HCT116 (cell line): ENCODE results near the gene GCNT2. TPM values are rescaled to one million over a fixed set of nuclear protein-coding genes. Genes with fewer than 3 reads are reported as not detected.
"Not testable (repeated sequence)": the region's sequence is repeated elsewhere in the genome, so short reads cannot be mapped to it uniquely, and the experiment has no call there.

Experiments used
- ATAC-seq: fragments of 200-7000 bp; cut with Tn5 transposase; 2 replicates; pipeline ENCODE4 v1.9.1; 2020; ENCODE audit warnings: mild to moderate bottlenecking, moderate library complexity
- BruUV-seq: library from RNA; stranded (reverse); fragments of 400-500 nt; replicated peaks from 2 replicates; lab custom pipeline; 2021; lab: Mats Ljungman, UMichigan
- CTCF ChIA-PET: fragments of 300-600 bp; sonication (Branson Sonifier 250); formaldehyde crosslinking; loops from one replicate; lab custom pipeline; 2021; ENCODE audit warnings: antibody characterized with exemption; lab: Charles Lee
- POLR2A ChIA-PET: fragments of 300-600, 350-600 bp; sonication (Branson Sonifier 250); formaldehyde crosslinking; loops from one replicate; lab custom pipeline; 2021; ENCODE audit warnings: antibody characterized with exemption; lab: Charles Lee
- RAD21 ChIA-PET, 2 experiments: fragments of 300-600 bp; sonication (Branson Sonifier 250); formaldehyde crosslinking; loops; one replicate each; lab custom pipeline; 2023; ENCODE audit warnings: low total read pairs in 2 of 2; ENCODE audit not compliant: uncharacterized antibody in 2 of 2, unreplicated experiment in 2 of 2, low non-redundant PET in 1 of 2; lab: Charles Lee
- DNase-seq: peaks from one replicate; pipeline ENCODE4 v3.0.0-alpha.2; 2010; ENCODE audit warnings: low read depth, low spot score
- H2AFZ ChIP-seq: fragments of 200-600 bp; shearing (Covaris generic), sonication (generic); 2 replicates; pipeline ENCODE4 v1.6.1; 2017; ENCODE audit warnings: low read depth, mixed run types, mixed read lengths, antibody characterized with exemption, low read length; ENCODE audit not compliant: poor library complexity, severe bottlenecking
- H3K27ac ChIP-seq: 2 replicates; pipeline ENCODE4 v1.5.1; 2012; ENCODE audit warnings: low read depth, low read length
- H3K27me3 ChIP-seq: fragments of 200-600 bp; sonication (generic); 2 replicates; pipeline ENCODE4 v1.6.1; 2016; ENCODE audit warnings: mixed run types, low read length, mixed read lengths; ENCODE audit not compliant: insufficient read depth
- H3K36me3 ChIP-seq, 2 experiments: fragments of 200-500 bp in 1 of 2; fragments of 200-600 bp in 1 of 2; sonication (Bioruptor generic) in 1 of 2; sonication (generic) in 1 of 2; 2 replicates each; pipeline versions ENCODE4 v1.5.1 to v1.6.1; 2014 to 2016; ENCODE audit warnings: low read length in 2 of 2, inconsistent platforms in 1 of 2, mixed read lengths in 1 of 2, mixed run types in 1 of 2; ENCODE audit not compliant: insufficient read depth in 2 of 2, control insufficient read depth in 1 of 2
- H3K4me1 ChIP-seq, 2 experiments: fragments of 200-600 bp in 1 of 2; sonication (generic) in 1 of 2; 2 replicates each; pipeline versions ENCODE4 v1.5.1 to v1.6.1; 2012 to 2017; ENCODE audit warnings: low read length in 2 of 2, inconsistent platforms in 1 of 2, mild to moderate bottlenecking in 1 of 2, mixed read lengths in 1 of 2, mixed run types in 1 of 2, moderate library complexity in 1 of 2; ENCODE audit not compliant: insufficient read depth in 2 of 2, control insufficient read depth in 1 of 2
- H3K4me2 ChIP-seq: fragments of 200-600 bp; sonication (generic); 2 replicates; pipeline ENCODE4 v1.6.1; 2017; ENCODE audit warnings: mixed run types, low read length, mixed read lengths
- H3K4me3 ChIP-seq, 2 experiments: fragments of 200-600 bp in 1 of 2; sonication (generic) in 1 of 2; replicated peaks in 1 of 2; 2 replicates each; pipeline ENCODE4 v1.5.1; 2011 to 2016; ENCODE audit warnings: low read length in 2 of 2, control low read depth in 1 of 2, low read depth in 1 of 2, mild to moderate bottlenecking in 1 of 2, mixed read lengths in 1 of 2, mixed run types in 1 of 2
- H3K79me2 ChIP-seq: fragments of 200-600 bp; sonication (generic); 2 replicates; pipeline ENCODE4 v1.6.1; 2017; ENCODE audit warnings: mild to moderate bottlenecking, mixed run types, low read length, moderate library complexity, mixed read lengths; ENCODE audit not compliant: insufficient read depth
- H3K9ac ChIP-seq: fragments of 200-600 bp; sonication (generic); 2 replicates; pipeline ENCODE4 v1.6.1; 2016; ENCODE audit warnings: low read length, mixed read lengths
- H3K9me2 ChIP-seq: fragments of 200-600 bp; sonication (generic), shearing (Covaris generic); 2 replicates; pipeline ENCODE4 v1.6.1; 2017; ENCODE audit warnings: mixed run types, mild to moderate bottlenecking, moderate library complexity; ENCODE audit not compliant: insufficient read depth
- H3K9me3 ChIP-seq, 2 experiments: fragments of 200-500 bp in 1 of 2; fragments of 200-600 bp in 1 of 2; sonication (Bioruptor generic) in 1 of 2; sonication (generic) in 1 of 2; 2 replicates each; pipeline ENCODE4 v1.6.1; 2014 to 2017; ENCODE audit warnings: low read length in 2 of 2, mixed read lengths in 2 of 2, inconsistent platforms in 1 of 2, low read depth in 1 of 2, mild to moderate bottlenecking in 1 of 2, mixed run types in 1 of 2, moderate library complexity in 1 of 2; ENCODE audit not compliant: control insufficient read depth in 1 of 2, insufficient read depth in 1 of 2
- H4K20me1 ChIP-seq: fragments of 200-600 bp; sonication (generic), shearing (Covaris generic); 2 replicates; pipeline ENCODE4 v1.6.1; 2017; ENCODE audit warnings: mixed run types, mild to moderate bottlenecking, moderate library complexity; ENCODE audit not compliant: insufficient read depth
- EGR1 ChIP-seq: IDR thresholded peaks from 2 replicates; pipeline ENCODE4 v1.6.1; 2012; ENCODE audit warnings: low read depth
- ELF1 ChIP-seq: IDR thresholded peaks from 2 replicates; pipeline ENCODE4 v1.6.1; 2012; ENCODE audit warnings: low read depth, borderline replicate concordance
- EZH2 ChIP-seq: fragments of 200-600 bp; sonication (generic); IDR thresholded peaks from 2 replicates; pipeline ENCODE4 v1.6.1; 2017; ENCODE audit warnings: antibody characterized with exemption, mixed run types
- EZH2phosphoT487 ChIP-seq: fragments of 200-600 bp; IDR thresholded peaks from 2 replicates; pipeline ENCODE4 v1.6.1; 2018; ENCODE audit warnings: antibody characterized with exemption, borderline replicate concordance
- JUND ChIP-seq: IDR thresholded peaks from 2 replicates; pipeline ENCODE4 v1.6.1; 2012
- POLR2A ChIP-seq: IDR thresholded peaks from 2 replicates; pipeline ENCODE4 v1.7.0; 2011; ENCODE audit warnings: borderline replicate concordance; ENCODE audit not compliant: insufficient read depth, insufficient read length; ENCODE audit errors: extremely low read depth
- RAD21 ChIP-seq: IDR thresholded peaks from 2 replicates; pipeline ENCODE4 v1.6.1; 2012; ENCODE audit warnings: low read depth, mild to moderate bottlenecking
- SP1 ChIP-seq: IDR thresholded peaks from 2 replicates; pipeline ENCODE4 v1.6.1; 2012; ENCODE audit warnings: low read depth
- SRF ChIP-seq: IDR thresholded peaks from 2 replicates; pipeline ENCODE4 v1.6.1; 2012; ENCODE audit warnings: low read depth
- TCF7L2 ChIP-seq: IDR thresholded peaks from 2 replicates; pipeline ENCODE4 v1.7.0; 2011; ENCODE audit warnings: borderline replicate concordance, inconsistent platforms; ENCODE audit not compliant: insufficient read depth, insufficient read length; ENCODE audit errors: extremely low read depth
- ZFX ChIP-seq: fragments of 450-650 bp; IDR thresholded peaks from 2 replicates; pipeline ENCODE4 v1.6.1; 2017
- intact Hi-C: fragments of 100-400 bp; cut with micrococcal nuclease; formaldehyde crosslinking; loops from 2 replicates; pipeline ENCODE4 v1.10.0; 2022
- total RNA-seq: library from RNA; stranded (reverse); gene quantifications from one replicate; pipeline ENCODE4 v1.2.1, GENCODE V29; 2021; ENCODE audit not compliant: unreplicated experiment
- TF ChIP-seq, protein P1 (sequence below): IDR thresholded peaks from 2 replicates; pipeline ENCODE4 v1.6.1; 2012; ENCODE audit warnings: low read depth
- TF ChIP-seq, protein P2 (sequence below), 3 experiments: fragments of 200-600 bp in 1 of 3; sonication (generic) in 1 of 3; IDR thresholded peaks in 2 of 3; conservative IDR thresholded peaks in 1 of 3; 2 replicates each; pipeline ENCODE4 v1.5.1; 2012 to 2017; ENCODE audit warnings: low read depth in 2 of 3, low read length in 2 of 3, antibody characterized with exemption in 1 of 3, borderline replicate concordance in 1 of 3, control low read depth in 1 of 3, mild to moderate bottlenecking in 1 of 3, mixed read lengths in 1 of 3, mixed run types in 1 of 3, moderate library complexity in 1 of 3; ENCODE audit not compliant: insufficient read depth in 1 of 3
- TF ChIP-seq, protein P3 (sequence below): IDR thresholded peaks from 2 replicates; pipeline ENCODE4 v1.6.1; 2011; ENCODE audit warnings: mild to moderate bottlenecking, low read length, moderate library complexity; ENCODE audit not compliant: insufficient replicate concordance; ENCODE audit errors: extremely low read depth

GCNT2 gene
- total RNA-seq, 1 experiment from 2014 or later: 0.74 TPM

DNA sequence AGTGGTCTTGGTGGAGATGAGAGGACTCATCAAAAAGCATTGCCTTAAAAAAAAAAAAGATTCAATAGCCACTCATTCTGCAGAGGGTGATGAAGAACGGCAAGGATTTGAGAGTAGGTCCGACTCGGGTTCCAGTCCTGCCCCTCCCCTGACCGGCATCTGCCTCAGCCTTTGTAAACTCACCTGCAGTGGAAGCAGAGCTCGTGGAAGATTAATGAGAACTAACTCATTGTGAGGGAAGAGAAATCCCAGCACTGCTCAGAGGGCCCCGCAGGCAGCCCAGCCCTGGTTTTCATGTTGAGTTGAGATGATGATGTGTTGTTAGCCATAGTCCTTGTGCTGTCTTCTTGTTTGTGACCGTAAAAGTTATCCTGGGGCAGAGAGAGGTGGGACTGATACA, 59.4 kb downstream of the GCNT2 start:
- DNase-seq: no peak
- RAD21 ChIA-PET: no interaction called here
- Histone ChIP-seq H4K20me1 (no peaks in the 10 kb centered on the region), H3K27me3 (no peaks in the 10 kb centered on the region), H3K27ac (no peak overlapping the region), H3K9me3 (no peaks in the 10 kb centered on the region), H3K79me2 (no peaks in the 10 kb centered on the region), H3K4me1 (no peaks in the 10 kb centered on the region)
- TF ChIP-seq POLR2A (no peak), EZH2 (no peak), ELF1 (no peak), SRF (no peak), RAD21 (no peak), EZH2phosphoT487 (no peak), TCF7L2 (no peak), JUND (no peak), SP1 (no peak), ZFX (no peak), EGR1 (no peak)
- TF ChIP-seq, protein P1, sequence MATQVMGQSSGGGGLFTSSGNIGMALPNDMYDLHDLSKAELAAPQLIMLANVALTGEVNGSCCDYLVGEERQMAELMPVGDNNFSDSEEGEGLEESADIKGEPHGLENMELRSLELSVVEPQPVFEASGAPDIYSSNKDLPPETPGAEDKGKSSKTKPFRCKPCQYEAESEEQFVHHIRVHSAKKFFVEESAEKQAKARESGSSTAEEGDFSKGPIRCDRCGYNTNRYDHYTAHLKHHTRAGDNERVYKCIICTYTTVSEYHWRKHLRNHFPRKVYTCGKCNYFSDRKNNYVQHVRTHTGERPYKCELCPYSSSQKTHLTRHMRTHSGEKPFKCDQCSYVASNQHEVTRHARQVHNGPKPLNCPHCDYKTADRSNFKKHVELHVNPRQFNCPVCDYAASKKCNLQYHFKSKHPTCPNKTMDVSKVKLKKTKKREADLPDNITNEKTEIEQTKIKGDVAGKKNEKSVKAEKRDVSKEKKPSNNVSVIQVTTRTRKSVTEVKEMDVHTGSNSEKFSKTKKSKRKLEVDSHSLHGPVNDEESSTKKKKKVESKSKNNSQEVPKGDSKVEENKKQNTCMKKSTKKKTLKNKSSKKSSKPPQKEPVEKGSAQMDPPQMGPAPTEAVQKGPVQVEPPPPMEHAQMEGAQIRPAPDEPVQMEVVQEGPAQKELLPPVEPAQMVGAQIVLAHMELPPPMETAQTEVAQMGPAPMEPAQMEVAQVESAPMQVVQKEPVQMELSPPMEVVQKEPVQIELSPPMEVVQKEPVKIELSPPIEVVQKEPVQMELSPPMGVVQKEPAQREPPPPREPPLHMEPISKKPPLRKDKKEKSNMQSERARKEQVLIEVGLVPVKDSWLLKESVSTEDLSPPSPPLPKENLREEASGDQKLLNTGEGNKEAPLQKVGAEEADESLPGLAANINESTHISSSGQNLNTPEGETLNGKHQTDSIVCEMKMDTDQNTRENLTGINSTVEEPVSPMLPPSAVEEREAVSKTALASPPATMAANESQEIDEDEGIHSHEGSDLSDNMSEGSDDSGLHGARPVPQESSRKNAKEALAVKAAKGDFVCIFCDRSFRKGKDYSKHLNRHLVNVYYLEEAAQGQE: no peak
- TF ChIP-seq, protein P2, sequence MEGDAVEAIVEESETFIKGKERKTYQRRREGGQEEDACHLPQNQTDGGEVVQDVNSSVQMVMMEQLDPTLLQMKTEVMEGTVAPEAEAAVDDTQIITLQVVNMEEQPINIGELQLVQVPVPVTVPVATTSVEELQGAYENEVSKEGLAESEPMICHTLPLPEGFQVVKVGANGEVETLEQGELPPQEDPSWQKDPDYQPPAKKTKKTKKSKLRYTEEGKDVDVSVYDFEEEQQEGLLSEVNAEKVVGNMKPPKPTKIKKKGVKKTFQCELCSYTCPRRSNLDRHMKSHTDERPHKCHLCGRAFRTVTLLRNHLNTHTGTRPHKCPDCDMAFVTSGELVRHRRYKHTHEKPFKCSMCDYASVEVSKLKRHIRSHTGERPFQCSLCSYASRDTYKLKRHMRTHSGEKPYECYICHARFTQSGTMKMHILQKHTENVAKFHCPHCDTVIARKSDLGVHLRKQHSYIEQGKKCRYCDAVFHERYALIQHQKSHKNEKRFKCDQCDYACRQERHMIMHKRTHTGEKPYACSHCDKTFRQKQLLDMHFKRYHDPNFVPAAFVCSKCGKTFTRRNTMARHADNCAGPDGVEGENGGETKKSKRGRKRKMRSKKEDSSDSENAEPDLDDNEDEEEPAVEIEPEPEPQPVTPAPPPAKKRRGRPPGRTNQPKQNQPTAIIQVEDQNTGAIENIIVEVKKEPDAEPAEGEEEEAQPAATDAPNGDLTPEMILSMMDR (IDR thresholded peaks at IDR 0.05 in 2 of 3, conservative IDR thresholded peaks at IDR 0.05 in 1 of 3; ENCODE audit: borderline replicate concordance in 1 of 3, insufficient read depth in 1 of 3, low read depth in 2 of 3, low read length in 2 of 3): no peak
- TF ChIP-seq, protein P3, sequence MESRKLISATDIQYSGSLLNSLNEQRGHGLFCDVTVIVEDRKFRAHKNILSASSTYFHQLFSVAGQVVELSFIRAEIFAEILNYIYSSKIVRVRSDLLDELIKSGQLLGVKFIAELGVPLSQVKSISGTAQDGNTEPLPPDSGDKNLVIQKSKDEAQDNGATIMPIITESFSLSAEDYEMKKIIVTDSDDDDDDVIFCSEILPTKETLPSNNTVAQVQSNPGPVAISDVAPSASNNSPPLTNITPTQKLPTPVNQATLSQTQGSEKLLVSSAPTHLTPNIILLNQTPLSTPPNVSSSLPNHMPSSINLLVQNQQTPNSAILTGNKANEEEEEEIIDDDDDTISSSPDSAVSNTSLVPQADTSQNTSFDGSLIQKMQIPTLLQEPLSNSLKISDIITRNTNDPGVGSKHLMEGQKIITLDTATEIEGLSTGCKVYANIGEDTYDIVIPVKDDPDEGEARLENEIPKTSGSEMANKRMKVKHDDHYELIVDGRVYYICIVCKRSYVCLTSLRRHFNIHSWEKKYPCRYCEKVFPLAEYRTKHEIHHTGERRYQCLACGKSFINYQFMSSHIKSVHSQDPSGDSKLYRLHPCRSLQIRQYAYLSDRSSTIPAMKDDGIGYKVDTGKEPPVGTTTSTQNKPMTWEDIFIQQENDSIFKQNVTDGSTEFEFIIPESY: no peak
- TF ChIP-seq, all 23 proteins: peak for 0
- intact Hi-C loops: no loop called here
- no TSS peak for BruUV-seq
- POLR2A ChIA-PET: no interaction called here
- H2AFZ ChIP-seq: no peak overlapping the region
- H3K9ac ChIP-seq: no peak overlapping the region
- ATAC-seq: no peak
- CTCF ChIA-PET: no interaction called here
- no peak overlapping the region for H3K4me2 ChIP-seq
- no peaks in the 10 kb centered on the region for H3K36me3 ChIP-seq
- H3K4me3 ChIP-seq: no peak overlapping the region
- H3K9me2 ChIP-seq: no peaks in the 10 kb centered on the region

DNA sequence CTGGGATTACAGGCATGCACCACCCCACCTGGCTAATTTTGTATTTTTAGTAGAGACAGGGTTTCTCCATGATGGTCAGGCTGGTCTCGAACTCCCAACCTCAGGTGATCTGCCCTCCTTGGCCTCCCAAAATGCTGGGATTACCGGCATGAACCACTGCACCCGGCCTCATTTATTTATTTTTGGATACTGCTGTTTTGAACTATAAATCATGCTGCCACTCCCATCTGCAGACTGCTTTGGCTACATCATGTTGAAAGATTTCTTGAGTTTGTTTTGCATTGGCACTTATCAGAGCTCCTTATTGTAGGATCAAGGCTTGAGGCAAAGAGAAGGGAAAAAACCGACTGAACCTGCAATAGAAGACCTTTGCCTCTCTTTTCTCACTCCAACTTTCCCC, 60.3 kb downstream of the GCNT2 start:
- H3K27me3 ChIP-seq, H3K9me3 ChIP-seq, DNase-seq, intact Hi-C loops, H3K9me2 ChIP-seq, CTCF ChIA-PET, H3K4me2 ChIP-seq, H3K27ac ChIP-seq, BruUV-seq, H3K9ac ChIP-seq, H3K4me3 ChIP-seq, H3K36me3 ChIP-seq, H3K79me2 ChIP-seq, H2AFZ ChIP-seq, H4K20me1 ChIP-seq, H3K4me1 ChIP-seq, RAD21 ChIA-PET, POLR2A ChIA-PET, ATAC-seq: not testable (repeated sequence)
